HG02571 (cell line): ENCODE measurements around the gene SDCCAG8.
A peak's percentile ranks its signal among the peaks of the same experiment; 100 is the strongest.

Experiments used
- ATAC-seq: cut with Tn5 transposase; IDR thresholded peaks from one replicate; pipeline ENCODE4 v1.9.1; 2021; ENCODE audit warnings: mild to moderate bottlenecking, moderate library complexity; ENCODE audit not compliant: unreplicated experiment

Gene SDCCAG8

GRCh38 chr1:243254233-243254926 is 1.5 kb upstream of the SDCCAG8 start:
- ATAC-seq, result peak; percentile 18

DNA sequence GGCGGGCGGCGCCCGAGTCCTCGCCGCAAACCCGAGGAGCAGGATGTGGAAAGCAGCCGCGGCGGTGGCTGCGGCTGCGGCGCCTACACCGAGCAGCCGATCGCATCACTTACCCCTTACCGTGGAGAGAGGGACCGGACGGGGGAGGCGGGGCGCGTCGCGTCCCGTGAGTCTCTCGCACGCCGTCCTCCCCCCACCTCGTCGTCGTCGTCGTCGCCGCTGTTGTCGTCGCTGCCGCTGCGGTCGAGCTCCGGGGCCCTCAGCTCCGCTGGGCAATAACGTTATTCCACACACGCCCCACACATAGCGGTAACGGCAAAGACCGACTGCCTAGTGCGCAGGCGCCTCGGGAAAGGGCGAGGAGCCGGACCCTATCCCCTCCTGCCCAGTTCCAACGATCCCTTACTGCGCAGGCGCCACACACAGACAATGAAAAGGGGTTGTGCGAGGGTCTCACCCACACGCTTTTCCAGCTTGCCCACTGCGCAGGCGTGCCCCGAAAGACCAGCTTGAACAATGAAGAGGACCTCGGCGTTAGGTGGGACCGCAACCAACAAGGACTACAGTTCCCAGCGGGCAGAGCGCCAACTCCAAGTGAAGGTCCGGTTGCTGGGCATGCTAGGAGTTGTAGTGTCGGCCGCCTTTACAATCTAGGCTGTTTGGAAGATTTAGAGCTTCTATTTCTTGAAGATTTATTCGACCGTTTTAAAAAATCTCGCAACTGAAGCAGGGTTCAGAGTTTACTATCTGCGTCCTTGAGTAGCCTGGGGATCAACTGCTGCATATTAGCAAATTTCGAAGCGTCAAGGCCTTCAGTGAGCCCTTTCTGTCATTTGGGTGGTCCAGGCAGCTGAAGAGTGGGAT is 682 bp upstream of the SDCCAG8 start, which contains the start of gene CEP170:
TSS of gene CEP170 (minus strand) at position 355 of the 864 bp plus-strand sequence. CDS start 30,001 bp downstream, outside the sequence.
- ATAC-seq, result peak; percentile 52

- ATAC-seq, result no peak
These were observed 749 bp downstream of the SDCCAG8 start for GRCh38 chr1:243256590-243256989.

GRCh38 chr1:243257189-243257588 is 1.3 kb downstream of the SDCCAG8 start:
- ATAC-seq, result no peak

DNA sequence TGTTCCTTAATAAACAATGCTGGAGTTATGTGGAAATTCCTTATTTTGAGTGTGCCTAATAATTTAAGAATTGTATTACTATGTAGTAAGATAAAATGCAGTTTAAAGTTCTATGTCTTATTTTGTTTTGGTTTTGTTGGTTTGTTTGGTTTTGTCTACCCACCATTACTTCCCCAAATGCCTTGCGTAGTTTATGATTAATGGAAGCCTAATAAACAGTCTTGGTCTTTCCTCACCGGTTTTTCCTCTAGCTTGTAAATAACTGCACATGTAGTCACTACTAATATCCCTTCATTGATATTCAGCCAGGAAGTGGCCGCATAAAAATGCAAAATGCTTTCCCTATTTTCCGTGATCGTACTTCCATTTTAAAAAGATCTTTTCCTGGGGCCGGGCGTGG is 2.9 kb downstream of the SDCCAG8 start:
- ATAC-seq, result no peak

- ATAC-seq, result no peak
These were observed 4.5 kb downstream of the SDCCAG8 start for GRCh38 chr1:243260221-243260880.

- no peak for ATAC-seq
These were observed 5.5 kb downstream of the SDCCAG8 start for GRCh38 chr1:243261390-243261789.

DNA sequence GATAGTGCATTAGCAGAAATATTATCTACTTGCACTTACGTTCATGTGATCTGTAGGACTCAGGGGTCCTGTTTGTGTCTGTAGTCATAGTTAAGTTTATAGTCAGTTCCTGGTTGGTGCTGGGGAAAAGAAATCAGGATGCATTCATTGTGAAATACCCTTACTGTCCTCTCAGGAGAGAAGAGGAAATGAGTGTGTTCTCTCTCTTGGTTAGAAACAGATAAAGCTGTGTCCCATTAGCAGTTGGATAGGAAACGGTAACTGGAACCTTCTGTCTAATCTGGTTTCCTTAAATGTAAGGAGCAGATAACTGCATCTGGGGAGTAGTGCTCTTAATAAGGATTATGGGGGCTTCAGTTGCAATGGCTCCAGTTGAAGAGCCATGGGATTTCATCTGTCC is 8.9 kb downstream of the SDCCAG8 start:
- no peak for ATAC-seq

- ATAC-seq, result no peak
These were observed 10.4 kb downstream of the SDCCAG8 start for GRCh38 chr1:243266231-243266630.

GRCh38 chr1:243267471-243267880 is 11.6 kb downstream of the SDCCAG8 start:
- ATAC-seq, result no peak

- ATAC-seq, result no peak
These were observed 12.2 kb downstream of the SDCCAG8 start for GRCh38 chr1:243267914-243268653.

GRCh38 chr1:243268751-243269460 is 13.1 kb downstream of the SDCCAG8 start:
- ATAC-seq, result no peak

DNA sequence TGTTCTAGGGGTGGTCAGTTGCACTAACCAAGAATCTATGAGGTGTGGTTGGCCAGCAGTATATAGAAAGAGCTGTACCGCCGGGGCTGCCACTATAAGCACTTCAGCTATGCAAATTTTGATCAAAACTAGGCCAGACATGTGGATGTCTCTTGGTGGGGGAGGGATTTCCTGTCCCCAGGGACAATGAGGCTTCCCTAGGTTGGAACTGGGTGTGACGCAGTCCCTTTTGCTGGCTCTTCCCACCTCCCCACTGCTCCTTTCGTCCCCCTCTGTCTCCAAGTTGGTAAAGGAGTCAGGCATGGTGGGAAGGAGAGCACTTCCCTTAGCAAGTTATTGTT is 13.6 kb downstream of the SDCCAG8 start:
- no peak for ATAC-seq

DNA sequence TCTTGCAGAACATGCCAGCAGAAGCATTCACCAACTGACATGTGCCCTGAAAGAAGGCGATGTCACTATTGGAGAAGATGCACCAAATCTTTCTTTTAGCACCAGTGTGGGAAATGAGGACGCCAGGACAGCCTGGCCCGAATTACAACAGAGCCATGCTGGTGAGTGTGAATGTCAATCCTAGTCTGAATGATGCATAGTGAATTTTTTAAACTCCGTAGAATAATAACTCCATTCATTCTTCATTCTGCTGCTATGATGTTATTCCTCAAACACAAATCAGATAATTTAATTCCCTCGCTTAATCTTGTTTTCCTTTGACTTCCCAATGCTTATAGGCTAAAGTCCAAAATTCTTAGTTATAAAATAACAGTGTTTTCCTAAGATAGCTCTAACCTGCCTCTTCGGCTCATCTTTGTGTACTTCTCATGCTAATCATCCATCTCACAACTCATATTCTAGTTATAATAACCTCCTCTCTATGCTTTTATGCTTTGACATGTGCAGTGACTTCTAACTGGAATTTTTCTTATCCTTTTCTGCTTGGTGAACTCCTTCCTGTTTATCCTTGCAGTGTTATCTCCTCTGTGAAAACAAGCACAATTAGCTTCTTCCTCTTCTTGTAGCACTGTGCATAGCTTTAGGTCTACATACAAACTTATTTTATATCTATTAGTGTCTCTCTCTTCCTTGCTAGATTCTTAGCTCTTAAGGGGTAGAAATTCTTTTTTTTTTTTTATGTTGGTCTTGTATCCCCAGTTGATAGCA is 14.4 kb downstream of the SDCCAG8 start:
- ATAC-seq, result no peak

DNA sequence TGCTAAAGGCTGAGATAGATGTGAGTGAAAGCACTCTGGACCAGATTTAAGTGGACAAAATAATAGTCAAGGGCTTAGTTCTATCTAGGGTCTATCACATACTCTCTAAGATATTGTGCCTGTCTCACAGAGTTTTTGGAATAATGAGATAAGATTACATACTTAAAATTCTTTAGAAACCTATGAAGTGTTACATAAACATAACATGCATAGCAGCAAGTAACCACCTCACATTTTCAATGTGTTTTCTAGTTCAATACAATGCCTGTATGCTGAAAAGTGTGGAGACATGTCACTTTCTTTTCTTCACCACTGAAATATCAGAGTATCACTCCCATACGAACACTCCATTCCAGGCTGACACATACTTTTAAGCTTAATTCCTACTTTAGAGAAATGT is 16.2 kb downstream of the SDCCAG8 start:
- no peak for ATAC-seq

DNA sequence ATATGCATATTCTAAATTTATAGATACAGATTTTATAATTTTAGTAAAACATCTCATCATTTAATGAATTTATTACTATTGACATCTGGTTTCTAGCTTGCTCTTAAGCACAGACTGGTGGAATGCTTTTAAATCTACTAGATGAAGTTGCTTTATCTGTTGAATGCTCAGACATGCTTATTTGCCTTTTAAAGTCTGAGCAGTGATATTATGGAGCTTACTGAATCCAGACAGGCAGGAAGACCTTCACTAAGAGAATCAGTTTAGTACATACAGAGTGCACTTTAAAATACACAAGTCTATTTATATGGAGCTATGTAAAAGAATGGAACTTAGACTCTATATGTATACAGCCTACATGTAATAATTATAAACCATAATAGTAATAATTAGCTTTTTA is 16.6 kb downstream of the SDCCAG8 start:
- no peak for ATAC-seq

- ATAC-seq, result no peak
These were observed 17.7 kb downstream of the SDCCAG8 start for GRCh38 chr1:243273506-243273905.

- no peak for ATAC-seq
These were observed 18.1 kb downstream of the SDCCAG8 start for GRCh38 chr1:243273945-243274344.

DNA sequence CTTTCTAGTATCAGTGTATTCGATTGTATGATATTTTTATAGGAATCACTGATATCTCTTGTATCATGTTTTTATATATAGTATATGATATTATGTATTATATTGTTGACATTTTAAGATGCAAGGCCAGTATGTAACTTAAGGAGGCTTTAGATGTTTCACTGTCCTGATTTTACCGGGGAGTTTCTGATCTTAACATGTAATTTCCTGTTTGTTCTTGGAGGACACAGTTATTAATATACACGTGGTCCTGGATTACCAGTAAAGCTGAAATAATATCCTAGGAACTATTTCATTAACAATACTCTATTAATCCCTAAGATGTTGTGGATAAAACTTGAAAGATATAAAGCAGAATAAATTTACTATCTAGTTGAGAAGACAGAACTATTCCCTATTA is 19.5 kb downstream of the SDCCAG8 start:
- ATAC-seq, result no peak
